K562 (cell line): ENCODE measurements around the gene FAM24B. TPM values are rescaled to one million over a fixed set of nuclear protein-coding genes. Genes with fewer than 3 reads are reported as not detected.

ENCODE experiments used
- CBFA2T2 ChIP-seq: fragments of 450-650 bp; conservative IDR thresholded peaks from 2 replicates; pipeline ENCODE4 v1.6.1; 2017; ENCODE audit warnings: mild to moderate bottlenecking
- FOXA1 ChIP-seq: fragments of 450-650 bp; IDR thresholded peaks from 2 replicates; pipeline ENCODE4 v1.6.1; 2016; ENCODE audit warnings: mild to moderate bottlenecking, borderline replicate concordance
- HDAC2 ChIP-seq: fragments of 450-650 bp; IDR thresholded peaks from 2 replicates; pipeline ENCODE4 v1.6.1; 2016; ENCODE audit warnings: mild to moderate bottlenecking
- JUN ChIP-seq, 2 experiments: sonication (generic) in 1 of 2; formaldehyde crosslinking in 1 of 2; IDR thresholded peaks; 2 replicates each; pipeline versions ENCODE4 v1.6.1 to v1.8.0; 2012 to 2022; ENCODE audit warnings: borderline replicate concordance in 2 of 2, mild to moderate bottlenecking in 2 of 2, improper control_type of control experiment in 1 of 2, low read depth in 1 of 2, low read length in 1 of 2, missing genetic modification reagents in 1 of 2
- MIER1 ChIP-seq: fragments of 450-650 bp; IDR thresholded peaks from 2 replicates; pipeline ENCODE4 v1.6.1; 2016; ENCODE audit warnings: antibody characterized with exemption, mild to moderate bottlenecking, low read depth
- MNT ChIP-seq, 2 experiments: fragments of 450-650 bp; conservative IDR thresholded peaks; 2 replicates each; pipeline ENCODE4 v1.6.1; 2017; ENCODE audit warnings: mild to moderate bottlenecking in 2 of 2, moderate library complexity in 2 of 2
- MTA3 ChIP-seq: fragments of 450-650 bp; formaldehyde crosslinking; IDR thresholded peaks from 2 replicates; pipeline ENCODE4 v1.6.1; 2017; ENCODE audit warnings: mild to moderate bottlenecking, borderline replicate concordance
- OTX1 ChIP-seq: fragments of 450-650 bp; formaldehyde crosslinking; IDR thresholded peaks from 2 replicates; pipeline ENCODE4 v1.4.0; 2022; ENCODE audit warnings: mild to moderate bottlenecking
- PHTF2 ChIP-seq: fragments of 250-450 bp; sonication (Bioruptor Pico); IDR thresholded peaks from 2 replicates; pipeline ENCODE4 v1.5.0; 2021; ENCODE audit warnings: mild to moderate bottlenecking
- POLR2AphosphoS5 ChIP-seq: IDR thresholded peaks from 2 replicates; pipeline ENCODE4 v1.6.1; 2011; ENCODE audit warnings: mild to moderate bottlenecking, low read depth, low read length, moderate library complexity; ENCODE audit not compliant: control insufficient read depth, insufficient read depth
- PYGO2 ChIP-seq: fragments of 450-650 bp; IDR thresholded peaks from 2 replicates; pipeline ENCODE4 v1.6.1; 2016; ENCODE audit warnings: mild to moderate bottlenecking, missing genetic modification characterization, moderate library complexity, missing compliant biosample characterization
- RUNX1 ChIP-seq: sonication (generic); IDR thresholded peaks from 2 replicates; pipeline ENCODE4 v1.6.1; 2016; ENCODE audit warnings: antibody characterized with exemption, low read depth
- ZNF184 ChIP-seq: sonication (generic); formaldehyde crosslinking; IDR thresholded peaks from 2 replicates; pipeline ENCODE4 v1.5.0; 2020; ENCODE audit warnings: missing genetic modification reagents
- ZNF23 ChIP-seq: fragments of 250-450 bp; sonication (Bioruptor Pico); IDR thresholded peaks from 2 replicates; pipeline ENCODE4 v1.4.0; 2020; ENCODE audit warnings: mild to moderate bottlenecking
- ZNF239 ChIP-seq: fragments of 250-450 bp; sonication (Bioruptor Pico); IDR thresholded peaks from 2 replicates; pipeline ENCODE4 v1.4.0; 2020; ENCODE audit warnings: mild to moderate bottlenecking
- ZNF431 ChIP-seq: sonication (generic); formaldehyde crosslinking; IDR thresholded peaks from 2 replicates; pipeline ENCODE4 v1.8.0; 2022; ENCODE audit warnings: mild to moderate bottlenecking, missing genetic modification reagents
- ZNF609 ChIP-seq: sonication (generic); formaldehyde crosslinking; IDR thresholded peaks from 2 replicates; pipeline ENCODE4 v1.8.1; 2023; ENCODE audit warnings: missing genetic modification reagents, mild to moderate bottlenecking, borderline replicate concordance
- polyA plus RNA-seq, 8 experiments: library from polyadenylated mRNA; depleted of rRNA in 4 of 8; stranded (reverse) in 5 of 8; unstranded in 3 of 8; fragments of >200 nt; fragmentation: Nextera tagmentation in 2 of 8; fragmentation: Illumina TruSeq in 1 of 8; extraction: Ambion mirVana in 2 of 8; extraction: Trizol in 1 of 8; gene quantifications; 2 replicates each; pipeline versions ENCODE4 v1.2.1 to v1.2.3, GENCODE V29; 2011 to 2014; ENCODE audit warnings: inconsistent platforms in 1 of 8, missing spikeins in 1 of 8
- total RNA-seq, 7 experiments: library from RNA; depleted of rRNA in 6 of 7; stranded (reverse); fragments of >200 nt in 6 of 7; fragmentation: Illumina TruSeq in 2 of 7; extraction: Trizol in 2 of 7; gene quantifications; 2 replicates each; pipeline versions ENCODE4 v1.2.1 to v1.2.3, GENCODE V29; 2011 to 2021; ENCODE audit warnings: low replicate concordance in 1 of 7
- TF ChIP-seq, protein P1 (sequence below): sonication (generic); formaldehyde crosslinking; IDR thresholded peaks from 2 replicates; pipeline ENCODE4 v1.8.1; 2023; ENCODE audit warnings: mild to moderate bottlenecking, missing genetic modification reagents, moderate library complexity
- TF ChIP-seq, protein P2 (sequence below): fragments of 450-650 bp; IDR thresholded peaks from 2 replicates; pipeline ENCODE4 v1.6.1; 2016; ENCODE audit warnings: borderline replicate concordance

The FAM24B gene
- total and polyA plus RNA-seq, 9 of the 15 experiments (the other 6 are each of a cell fraction or from before 2014, with no cell fraction given) = 6.0 to 19.6 (median 9.2) TPM

DNA sequence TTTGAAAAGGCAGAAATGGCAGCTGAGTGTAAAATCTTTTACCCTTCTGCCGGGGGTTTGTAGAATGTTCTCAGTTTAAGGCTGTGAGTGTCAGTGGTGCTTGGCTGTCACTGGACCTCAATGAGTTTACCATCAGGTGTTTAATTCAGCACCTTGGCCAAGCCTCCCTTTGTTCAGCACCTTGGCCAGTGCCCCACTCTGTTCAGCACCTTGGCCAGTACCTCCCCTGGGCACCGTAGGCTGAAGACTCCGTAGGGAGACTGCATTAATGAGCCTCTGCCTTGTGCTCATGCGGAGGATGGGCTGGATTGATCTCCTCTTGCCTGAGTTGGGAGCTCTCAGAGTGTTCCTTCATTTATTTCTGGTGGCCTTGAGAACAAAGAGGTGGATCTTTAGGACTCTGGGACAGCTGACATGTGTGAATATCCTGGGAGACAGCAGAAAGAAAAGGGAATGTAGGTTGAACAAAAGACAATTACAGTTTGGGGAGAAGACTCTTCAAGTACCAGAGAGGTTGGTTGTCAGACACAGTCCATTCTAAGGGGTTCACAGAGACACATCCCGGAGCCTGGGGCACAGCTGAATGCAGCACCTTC lies 32.6 kb upstream of the FAM24B start (continued):
- TF ChIP-seq ZNF239 (peak; percentile 57; the same call in 1 of the 2 replicates), JUN (IDR thresholded peaks at IDR 0.05; ENCODE audit: borderline replicate concordance, low read depth, low read length) (no peak), JUN (CRISPR knock-in tag; IDR thresholded peaks at IDR 0.05; ENCODE audit: borderline replicate concordance) (peak; percentile 85), ZNF23 (CRISPR knock-in tag) (no peak), OTX1 (CRISPR knock-in tag) (no peak), RUNX1 (no peak), ZNF609 (CRISPR knock-in tag) (peak; percentile 92; the same call in 1 of the 2 replicates), ZNF431 (peak; percentile 87), MTA3 (no peak), FOXA1 (no peak), MIER1 (peak; percentile 99), POLR2AphosphoS5 (no peak), ZNF184 (CRISPR knock-in tag) (peak; percentile 84; the same call in 1 of the 2 replicates), PYGO2 (tag) (peak; percentile 73; the same call in 1 of the 2 replicates), HDAC2 (peak; percentile 93), CBFA2T2 (no peak), MNT (conservative IDR thresholded peaks at IDR 0.05) (peak in 1 of 2 experiments; percentile 47; a peak in 1 of 4 replicates), PHTF2 (CRISPR knock-in tag) (no peak)
- TF ChIP-seq, protein P1, sequence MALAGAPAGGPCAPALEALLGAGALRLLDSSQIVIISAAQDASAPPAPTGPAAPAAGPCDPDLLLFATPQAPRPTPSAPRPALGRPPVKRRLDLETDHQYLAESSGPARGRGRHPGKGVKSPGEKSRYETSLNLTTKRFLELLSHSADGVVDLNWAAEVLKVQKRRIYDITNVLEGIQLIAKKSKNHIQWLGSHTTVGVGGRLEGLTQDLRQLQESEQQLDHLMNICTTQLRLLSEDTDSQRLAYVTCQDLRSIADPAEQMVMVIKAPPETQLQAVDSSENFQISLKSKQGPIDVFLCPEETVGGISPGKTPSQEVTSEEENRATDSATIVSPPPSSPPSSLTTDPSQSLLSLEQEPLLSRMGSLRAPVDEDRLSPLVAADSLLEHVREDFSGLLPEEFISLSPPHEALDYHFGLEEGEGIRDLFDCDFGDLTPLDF (CRISPR knock-in tag) = peak; percentile 98
- TF ChIP-seq, protein P2, sequence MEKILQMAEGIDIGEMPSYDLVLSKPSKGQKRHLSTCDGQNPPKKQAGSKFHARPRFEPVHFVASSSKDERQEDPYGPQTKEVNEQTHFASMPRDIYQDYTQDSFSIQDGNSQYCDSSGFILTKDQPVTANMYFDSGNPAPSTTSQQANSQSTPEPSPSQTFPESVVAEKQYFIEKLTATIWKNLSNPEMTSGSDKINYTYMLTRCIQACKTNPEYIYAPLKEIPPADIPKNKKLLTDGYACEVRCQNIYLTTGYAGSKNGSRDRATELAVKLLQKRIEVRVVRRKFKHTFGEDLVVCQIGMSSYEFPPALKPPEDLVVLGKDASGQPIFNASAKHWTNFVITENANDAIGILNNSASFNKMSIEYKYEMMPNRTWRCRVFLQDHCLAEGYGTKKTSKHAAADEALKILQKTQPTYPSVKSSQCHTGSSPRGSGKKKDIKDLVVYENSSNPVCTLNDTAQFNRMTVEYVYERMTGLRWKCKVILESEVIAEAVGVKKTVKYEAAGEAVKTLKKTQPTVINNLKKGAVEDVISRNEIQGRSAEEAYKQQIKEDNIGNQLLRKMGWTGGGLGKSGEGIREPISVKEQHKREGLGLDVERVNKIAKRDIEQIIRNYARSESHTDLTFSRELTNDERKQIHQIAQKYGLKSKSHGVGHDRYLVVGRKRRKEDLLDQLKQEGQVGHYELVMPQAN = 0 out of 2 replicates have a peak, but pooled peaks have one; percentile 37
